HUES48 (cell line): ENCODE measurements around the gene IQCB1.
"Not testable (repeated sequence)": the region's sequence is repeated elsewhere in the genome, so short reads cannot be mapped to it uniquely, and the experiment has no call there.

Experiments
- H3K27ac ChIP-seq: one replicate; pipeline ENCODE4 v1.7.0; 2013; ENCODE audit warnings: low read depth, low read length, inconsistent platforms
- H3K27me3 ChIP-seq: 2 replicates; pipeline ENCODE4 v1.6.1; 2013; ENCODE audit warnings: mild to moderate bottlenecking, low read length; ENCODE audit not compliant: control insufficient read depth, insufficient read depth
- H3K36me3 ChIP-seq: 2 replicates; pipeline ENCODE4 v1.6.1; 2013; ENCODE audit warnings: low read length; ENCODE audit not compliant: control insufficient read depth, insufficient read depth
- H3K4me1 ChIP-seq: 2 replicates; pipeline ENCODE4 v1.6.1; 2013; ENCODE audit warnings: mild to moderate bottlenecking, low read length; ENCODE audit not compliant: control insufficient read depth, insufficient read depth
- H3K4me3 ChIP-seq: 2 replicates; pipeline ENCODE4 v1.5.1; 2013; ENCODE audit warnings: mild to moderate bottlenecking, low read depth, low read length
- H3K9ac ChIP-seq: 2 replicates; pipeline ENCODE4 v1.6.1; 2013; ENCODE audit warnings: mild to moderate bottlenecking, low read depth, low read length, moderate library complexity
- H3K9me3 ChIP-seq: 2 replicates; pipeline ENCODE4 v1.6.1; 2013; ENCODE audit warnings: low read length; ENCODE audit not compliant: control insufficient read depth, insufficient read depth

The IQCB1 gene

DNA sequence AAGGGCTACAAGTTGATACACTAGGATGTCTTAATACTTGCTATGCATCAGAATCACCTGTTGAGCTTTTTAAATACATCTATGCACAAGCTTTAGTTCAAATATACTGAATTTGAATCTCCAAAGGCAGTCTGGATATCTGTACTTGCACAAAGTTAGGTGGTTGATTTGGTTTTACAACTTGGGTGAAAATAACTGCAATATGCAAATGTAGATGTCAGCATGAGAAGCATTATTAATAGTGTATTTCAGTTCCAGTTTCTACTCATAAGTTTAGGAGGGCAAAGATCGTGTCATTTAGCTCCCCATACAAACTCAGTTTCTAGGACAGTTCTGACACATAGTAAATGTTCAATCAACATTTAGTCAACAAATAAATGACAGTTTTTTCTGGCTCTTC, 25.6 kb downstream of the IQCB1 start:
- H3K4me3 ChIP-seq, result no peak overlapping the region
- no peak overlapping the region for H3K27ac ChIP-seq
- peaks cover 60% of the 10 kb centered on the region for H3K36me3 ChIP-seq
- no peaks in the 10 kb centered on the region for H3K9me3 ChIP-seq
- H3K9ac ChIP-seq, result no peak overlapping the region
- no peaks in the 10 kb centered on the region for H3K4me1 ChIP-seq
- no peaks in the 10 kb centered on the region for H3K27me3 ChIP-seq

DNA sequence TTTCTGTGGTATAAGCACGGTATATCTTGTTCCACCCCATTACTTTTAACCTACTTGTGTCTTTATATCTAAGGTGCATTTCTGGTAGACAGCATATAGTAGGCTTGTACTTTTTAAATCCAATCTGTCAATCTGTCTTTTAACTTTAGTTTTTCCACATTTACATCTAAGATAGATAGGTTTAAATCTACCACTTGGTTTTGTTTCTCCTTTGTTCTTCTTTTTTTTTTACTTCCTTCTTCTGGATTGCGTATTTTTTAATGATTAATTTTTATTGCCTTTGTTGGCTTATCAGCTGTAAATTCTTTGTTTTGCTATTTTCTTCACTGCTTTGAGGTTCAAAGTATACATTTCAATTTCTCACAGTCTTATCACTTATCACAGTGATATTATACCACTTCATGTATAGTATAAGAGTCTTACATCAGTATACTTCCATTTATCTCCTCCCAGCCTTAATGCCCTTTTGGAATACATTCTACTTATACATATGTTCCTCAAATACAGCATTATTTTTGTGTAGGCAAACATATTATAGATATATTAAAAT, 31.0 kb downstream of the IQCB1 start:
- Histone ChIP-seq H3K36me3 (peaks cover 59% of the 10 kb centered on the region), H3K27ac (no peak overlapping the region), H3K4me3 (no peak overlapping the region), H3K9ac (no peak overlapping the region), H3K27me3 (no peaks in the 10 kb centered on the region), H3K9me3 (no peaks in the 10 kb centered on the region), H3K4me1 (no peaks in the 10 kb centered on the region)

DNA sequence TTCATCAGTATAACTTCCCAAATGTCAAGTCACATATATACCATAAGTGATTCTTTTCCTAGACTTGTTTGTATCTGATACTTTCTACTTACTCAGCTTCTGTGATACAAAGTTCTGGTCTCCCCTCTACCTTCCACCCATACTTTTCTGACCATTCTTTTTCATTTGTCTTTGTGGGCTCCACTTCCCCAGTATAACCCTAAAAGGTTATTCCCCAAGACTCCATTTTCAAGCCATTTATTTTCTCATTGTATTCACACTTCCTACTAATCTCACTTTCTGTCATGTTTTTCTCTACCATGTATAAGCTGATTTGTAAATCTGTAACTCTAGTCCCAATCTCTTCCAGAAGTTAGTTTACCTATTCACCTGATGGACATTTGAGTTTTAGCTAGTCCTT, 34.0 kb downstream of the IQCB1 start:
- Histone ChIP-seq H3K9ac (no peak overlapping the region), H3K27ac (no peak overlapping the region), H3K36me3 (peaks cover 54% of the 10 kb centered on the region), H3K4me3 (no peak overlapping the region), H3K9me3 (no peaks in the 10 kb centered on the region), H3K4me1 (no peaks in the 10 kb centered on the region), H3K27me3 (no peaks in the 10 kb centered on the region)

DNA sequence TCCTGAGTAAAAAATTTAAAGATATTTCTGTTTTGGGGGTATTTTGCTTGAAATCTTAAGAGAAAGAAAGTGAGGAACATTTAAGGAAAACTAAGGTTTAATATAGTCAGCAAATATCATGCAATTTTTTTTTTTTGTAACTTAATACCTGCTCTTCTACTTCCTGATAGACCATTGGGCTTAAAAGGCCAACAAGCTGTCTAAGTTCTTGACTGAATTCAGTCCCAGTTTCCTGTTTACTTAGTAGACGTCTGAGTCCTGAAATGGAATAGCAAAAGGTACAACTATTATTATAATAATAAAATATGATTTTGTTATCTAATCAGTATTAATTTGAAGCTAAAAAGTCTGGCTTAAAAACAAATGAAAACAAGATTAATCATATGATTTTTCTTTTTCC, 37.9 kb downstream of the IQCB1 start:
- H3K27ac ChIP-seq, result no peak overlapping the region
- H3K9ac ChIP-seq, result no peak overlapping the region
- H3K9me3 ChIP-seq, result no peaks in the 10 kb centered on the region
- no peaks in the 10 kb centered on the region for H3K4me1 ChIP-seq
- H3K4me3 ChIP-seq, result no peak overlapping the region
- H3K27me3 ChIP-seq, result no peaks in the 10 kb centered on the region
- peaks cover 43% of the 10 kb centered on the region for H3K36me3 ChIP-seq

DNA sequence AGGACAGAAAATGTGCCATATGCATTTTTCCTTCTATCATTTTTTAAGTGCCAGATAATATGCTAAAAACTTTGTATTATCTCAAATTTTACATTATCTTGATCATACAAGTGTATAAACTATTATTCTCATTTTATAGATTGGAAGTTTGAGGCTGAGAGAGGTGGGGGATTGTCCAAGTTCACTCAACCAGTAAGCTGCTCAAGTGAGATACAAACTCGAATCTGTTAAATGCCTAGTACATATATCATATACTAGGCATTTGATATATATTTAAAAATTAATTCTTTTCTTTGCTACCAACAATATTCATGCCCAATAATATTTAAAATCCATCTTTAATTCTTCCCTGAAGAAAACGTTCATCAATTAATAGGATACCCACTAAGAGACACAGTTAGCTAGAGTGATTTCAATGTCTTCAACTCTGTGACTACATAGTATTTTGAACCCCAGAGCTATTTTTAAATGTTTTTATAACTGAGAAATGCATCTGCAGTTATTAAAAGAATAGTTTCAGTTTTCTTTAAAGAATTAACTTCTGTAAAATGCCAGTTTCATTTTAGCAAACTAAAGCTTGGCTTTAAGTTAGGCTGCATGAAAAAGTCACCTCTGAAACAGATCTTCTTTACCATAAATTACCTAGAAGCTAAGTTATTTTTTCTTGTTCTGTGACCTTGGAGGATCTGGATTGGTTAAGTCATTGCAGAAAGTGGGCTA, 40.4 kb downstream of the IQCB1 start:
- Histone ChIP-seq H3K9me3 (no peaks in the 10 kb centered on the region), H3K4me3 (no peak overlapping the region), H3K9ac (no peak overlapping the region), H3K27ac (no peak overlapping the region), H3K4me1 (no peaks in the 10 kb centered on the region), H3K27me3 (no peaks in the 10 kb centered on the region), H3K36me3 (peaks cover 58% of the 10 kb centered on the region)

DNA sequence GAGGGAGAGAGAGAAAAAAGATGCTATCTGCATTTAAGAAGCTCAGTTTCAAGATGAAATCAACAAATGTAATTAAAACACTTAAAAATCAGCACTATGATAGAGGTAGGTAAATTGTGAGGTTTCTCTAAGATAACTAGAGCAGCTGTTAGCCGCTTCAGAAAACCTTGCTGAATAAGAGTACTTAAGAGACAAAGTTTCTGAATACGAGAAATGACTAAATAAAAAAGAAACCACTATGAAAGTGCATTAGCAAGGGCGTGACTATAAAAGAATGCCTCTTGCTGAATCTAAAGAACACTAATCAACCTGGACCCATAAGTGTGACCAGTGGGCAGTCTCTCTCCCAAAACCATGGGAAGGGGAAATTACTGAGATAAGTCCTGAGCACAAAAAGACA, 41.8 kb downstream of the IQCB1 start:
- Histone ChIP-seq H3K4me3 (no peak overlapping the region), H3K36me3 (peaks cover 65% of the 10 kb centered on the region), H3K9ac (no peak overlapping the region), H3K9me3 (no peaks in the 10 kb centered on the region), H3K27ac (no peak overlapping the region), H3K27me3 (no peaks in the 10 kb centered on the region), H3K4me1 (no peaks in the 10 kb centered on the region)

DNA sequence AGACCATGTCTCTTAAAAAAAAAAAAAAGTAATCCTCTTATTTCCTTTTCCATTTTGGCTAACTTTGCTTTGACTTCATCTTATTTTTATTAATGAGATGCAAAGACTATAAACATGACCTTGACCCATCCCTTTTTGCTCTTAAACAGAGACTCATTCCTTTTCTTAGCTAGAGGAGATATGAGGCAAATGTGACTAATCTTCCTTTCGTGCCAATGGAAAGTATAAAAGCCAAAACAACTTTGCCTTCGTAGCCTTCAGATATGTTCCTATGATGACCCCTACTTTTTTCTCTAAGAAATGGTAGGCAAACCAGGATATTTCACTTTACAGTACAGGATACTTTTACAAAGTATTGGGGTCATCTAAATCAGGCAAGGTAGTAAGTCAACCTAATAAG, 48.4 kb downstream of the IQCB1 start:
- no peaks in the 10 kb centered on the region for H3K27me3 ChIP-seq
- H3K4me1 ChIP-seq, result no peaks in the 10 kb centered on the region
- H3K4me3 ChIP-seq, result no peak overlapping the region
- no peaks in the 10 kb centered on the region for H3K9me3 ChIP-seq
- H3K9ac ChIP-seq, result no peak overlapping the region
- H3K27ac ChIP-seq, result no peak overlapping the region
- peaks cover 70% of the 10 kb centered on the region for H3K36me3 ChIP-seq

DNA sequence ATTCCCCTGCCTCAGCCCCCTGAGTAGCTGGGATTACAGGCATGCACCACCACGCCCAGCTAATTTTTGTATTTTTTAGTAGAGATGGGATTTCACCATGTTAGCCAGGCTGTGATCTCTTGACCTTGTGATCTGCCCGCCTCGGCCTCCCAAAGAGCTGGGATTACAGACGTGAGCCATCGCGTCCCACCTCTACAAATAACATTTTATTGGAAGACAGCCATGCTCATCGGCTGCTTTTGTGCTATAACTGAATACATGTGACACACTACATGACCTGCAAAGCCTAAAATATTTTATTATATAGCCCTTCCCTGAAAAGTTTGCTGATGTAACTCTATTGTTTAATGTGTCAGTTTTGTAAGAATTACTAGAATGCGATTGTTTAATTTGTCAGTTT, 52.1 kb downstream of the IQCB1 start:
- H3K9ac ChIP-seq, H3K4me3 ChIP-seq, H3K9me3 ChIP-seq, H3K4me1 ChIP-seq, H3K27ac ChIP-seq, H3K27me3 ChIP-seq: not testable (repeated sequence)
- peaks cover 74% of the 10 kb centered on the region for H3K36me3 ChIP-seq

DNA sequence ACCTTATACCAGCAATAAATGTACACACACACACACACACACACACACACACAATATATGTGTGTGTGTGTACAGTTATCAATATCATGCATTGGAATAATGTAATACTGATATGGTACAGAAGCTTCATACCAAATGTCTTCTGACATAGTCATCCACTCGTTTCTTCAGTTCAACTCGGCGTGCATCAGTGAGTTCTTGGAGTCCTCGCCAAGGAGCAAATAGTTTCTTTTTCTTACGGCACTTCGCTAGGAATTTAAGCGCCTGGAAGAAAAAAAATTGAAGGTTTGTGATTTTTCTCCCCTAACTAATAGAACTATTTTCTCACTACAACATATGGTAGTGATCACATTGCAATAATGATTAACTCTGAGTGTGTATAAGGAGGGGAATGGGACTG, 53.2 kb downstream of the IQCB1 start:
- Histone ChIP-seq H3K9ac (no peak overlapping the region), H3K27me3 (no peaks in the 10 kb centered on the region), H3K9me3 (no peaks in the 10 kb centered on the region), H3K4me1 (no peaks in the 10 kb centered on the region), H3K4me3 (no peak overlapping the region), H3K36me3 (peaks cover 75% of the 10 kb centered on the region), H3K27ac (no peak overlapping the region)

DNA sequence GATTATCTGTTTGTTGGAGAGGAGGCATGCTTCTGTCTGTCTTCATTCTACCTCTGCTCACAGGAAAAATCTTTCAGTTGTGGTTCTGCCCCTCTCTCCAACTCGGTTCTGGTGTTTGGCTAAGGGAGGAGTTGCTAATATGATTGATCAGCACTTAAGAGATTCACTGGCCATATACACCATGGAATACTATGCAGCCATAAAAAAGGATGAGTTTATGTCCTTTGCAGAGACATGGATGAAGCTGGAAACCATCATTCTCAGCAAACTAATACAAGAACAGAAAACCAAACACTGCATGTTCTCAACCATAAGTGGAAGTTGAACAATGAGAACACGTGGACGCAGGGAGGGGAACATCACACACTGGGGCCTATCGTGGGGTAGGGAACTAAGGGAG, 59.8 kb downstream of the IQCB1 start:
- H3K4me1 ChIP-seq, H3K4me3 ChIP-seq, H3K9me3 ChIP-seq, H3K9ac ChIP-seq, H3K27ac ChIP-seq, H3K27me3 ChIP-seq: not testable (repeated sequence)
- peaks cover 85% of the 10 kb centered on the region for H3K36me3 ChIP-seq

DNA sequence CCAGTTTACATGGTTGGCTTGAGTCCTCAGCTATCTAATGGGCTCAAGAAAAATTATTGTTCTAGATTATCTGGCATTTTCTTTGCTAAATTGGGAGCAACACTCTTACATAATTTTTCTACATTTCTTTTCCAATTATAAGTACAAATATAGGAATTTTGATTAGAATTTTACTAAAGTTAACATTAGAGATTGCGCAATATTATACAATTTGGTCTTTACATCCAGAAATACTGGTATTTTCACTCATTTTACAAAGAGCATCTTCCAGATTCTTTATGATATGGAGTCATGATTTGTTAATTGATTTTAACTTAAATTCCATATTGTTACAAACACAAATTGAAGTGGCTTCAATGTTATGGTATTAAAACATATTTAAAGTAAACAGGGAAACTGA, 65.6 kb downstream of the IQCB1 start:
- H3K36me3 ChIP-seq, result peaks cover 39% of the 10 kb centered on the region
- no peaks in the 10 kb centered on the region for H3K9me3 ChIP-seq
- H3K27ac ChIP-seq, result no peak overlapping the region
- no peaks in the 10 kb centered on the region for H3K27me3 ChIP-seq
- no peaks in the 10 kb centered on the region for H3K4me1 ChIP-seq
- H3K9ac ChIP-seq, result no peak overlapping the region
- no peak overlapping the region for H3K4me3 ChIP-seq
